Gastroesophageal sphincter (tissue), 4 donors: ENCODE results near the gene NCOA3. TPM values are rescaled to one million over a fixed set of nuclear protein-coding genes. Genes with fewer than 3 reads are reported as not detected.

Source experiments
- ATAC-seq: fragments of 150-250 bp; one replicate; pipeline ENCODE4 v1.9.1; 2016; ENCODE audit warnings: mild to moderate bottlenecking, moderate library complexity
- H3K27ac ChIP-seq, 4 donors: fragments of 200-600 bp; sonication (generic) in 3 of 4; 1 replicate in 3 of 4; 2 replicates in 1 of 4; pipeline ENCODE4 v1.5.1; 2016 to 2019
- H3K27me3 ChIP-seq: fragments of 200-600 bp; sonication (generic); one replicate; pipeline ENCODE4 v1.5.1; 2019
- H3K36me3 ChIP-seq, 2 donors: fragments of 200-600 bp; sonication (generic); one replicate each; pipeline ENCODE4 v1.5.1; 2019; ENCODE audit warnings: control low read depth in 1 of 2
- H3K4me1 ChIP-seq, 3 donors: fragments of 200-600 bp; sonication (generic); 1 replicate in 2 of 3; 2 replicates in 1 of 3; pipeline ENCODE4 v1.5.1; 2016 to 2019; ENCODE audit warnings: control low read depth in 2 of 3
- H3K4me3 ChIP-seq, 2 donors: fragments of 200-600 bp; sonication (generic); one replicate each; pipeline ENCODE4 v1.5.1; 2019; ENCODE audit warnings: mild to moderate bottlenecking in 1 of 2, moderate library complexity in 1 of 2
- H3K9me3 ChIP-seq, 3 donors: fragments of 200-600 bp; sonication (generic); one replicate each; pipeline ENCODE4 v1.5.1; 2017 to 2019; ENCODE audit warnings: control low read depth in 2 of 3
- EP300 ChIP-seq: sonication (generic); formaldehyde crosslinking; IDR thresholded peaks from one replicate; pipeline ENCODE4 v1.6.1; 2017; ENCODE audit warnings: antibody characterized with exemption, mild to moderate bottlenecking
- POLR2A ChIP-seq, 2 donors: fragments of 450-650 bp; IDR thresholded peaks; one replicate each; pipeline ENCODE4 v1.6.1; 2017; ENCODE audit warnings: antibody characterized with exemption in 2 of 2, mild to moderate bottlenecking in 2 of 2, moderate library complexity in 1 of 2
- POLR2AphosphoS5 ChIP-seq: sonication (generic); formaldehyde crosslinking; IDR thresholded peaks from one replicate; pipeline ENCODE4 v1.6.1; 2017; ENCODE audit warnings: antibody characterized with exemption
- WGBS, 2 donors: methylation state at CpG; one replicate each; pipeline ENCODE4 v1.1.5; 2018; ENCODE audit warnings: low coverage in 1 of 2; 5-methylcytosine and 5-hydroxymethylcytosine counted together
- total RNA-seq, 4 donors: library from RNA; depleted of rRNA; stranded (reverse); fragments of >200 nt; gene quantifications; one replicate each; pipeline ENCODE4 v1.1.0, GENCODE V29; 2016
- TF ChIP-seq, protein P1 (sequence below), 4 experiments: fragments of 200-600 bp in 2 of 4; fragments of 450-650 bp in 2 of 4; sonication (generic) in 1 of 4; IDR thresholded peaks; one replicate each; pipeline ENCODE4 v1.5.1; 2017 to 2019; ENCODE audit warnings: antibody characterized with exemption in 4 of 4, mild to moderate bottlenecking in 2 of 4, moderate library complexity in 2 of 4

Gene NCOA3
- total RNA-seq, 4 donors from 2014 or later: 28.8 to 44.5 (median 37.6) TPM

DNA sequence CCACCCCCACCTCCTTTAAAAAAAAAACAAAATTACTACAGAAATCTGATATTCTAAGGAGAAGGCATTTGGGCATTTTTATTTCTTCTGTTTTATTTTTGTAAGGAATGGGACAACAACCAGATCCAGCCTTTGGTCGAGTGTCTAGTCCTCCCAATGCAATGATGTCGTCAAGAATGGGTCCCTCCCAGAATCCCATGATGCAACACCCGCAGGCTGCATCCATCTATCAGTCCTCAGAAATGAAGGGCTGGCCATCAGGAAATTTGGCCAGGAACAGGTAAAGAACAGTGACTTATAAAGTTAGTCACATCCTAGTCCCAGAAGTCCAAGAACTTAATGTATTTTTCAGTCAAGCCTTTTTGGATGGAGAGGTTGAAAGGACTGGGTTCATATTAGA lies 150.6 kb downstream of the NCOA3 start:
- Histone ChIP-seq H3K4me1 (no peaks in the 10 kb centered on the region), H3K27ac (no peak overlapping the region), H3K36me3 (peaks cover 9 to 95% of the 10 kb centered on the region in 2 donors), H3K27me3 (no peaks in the 10 kb centered on the region), H3K9me3 (no peaks in the 10 kb centered on the region), H3K4me3 (no peak overlapping the region)
- ATAC-seq: no peak
- WGBS, 2 donors: 60 to 77% methylated on average over 2 to 3 of the region's 3 CpGs
- TF ChIP-seq, protein P1, sequence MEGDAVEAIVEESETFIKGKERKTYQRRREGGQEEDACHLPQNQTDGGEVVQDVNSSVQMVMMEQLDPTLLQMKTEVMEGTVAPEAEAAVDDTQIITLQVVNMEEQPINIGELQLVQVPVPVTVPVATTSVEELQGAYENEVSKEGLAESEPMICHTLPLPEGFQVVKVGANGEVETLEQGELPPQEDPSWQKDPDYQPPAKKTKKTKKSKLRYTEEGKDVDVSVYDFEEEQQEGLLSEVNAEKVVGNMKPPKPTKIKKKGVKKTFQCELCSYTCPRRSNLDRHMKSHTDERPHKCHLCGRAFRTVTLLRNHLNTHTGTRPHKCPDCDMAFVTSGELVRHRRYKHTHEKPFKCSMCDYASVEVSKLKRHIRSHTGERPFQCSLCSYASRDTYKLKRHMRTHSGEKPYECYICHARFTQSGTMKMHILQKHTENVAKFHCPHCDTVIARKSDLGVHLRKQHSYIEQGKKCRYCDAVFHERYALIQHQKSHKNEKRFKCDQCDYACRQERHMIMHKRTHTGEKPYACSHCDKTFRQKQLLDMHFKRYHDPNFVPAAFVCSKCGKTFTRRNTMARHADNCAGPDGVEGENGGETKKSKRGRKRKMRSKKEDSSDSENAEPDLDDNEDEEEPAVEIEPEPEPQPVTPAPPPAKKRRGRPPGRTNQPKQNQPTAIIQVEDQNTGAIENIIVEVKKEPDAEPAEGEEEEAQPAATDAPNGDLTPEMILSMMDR (IDR thresholded peaks at IDR 0.05): no peak
- TF ChIP-seq POLR2AphosphoS5 (no peak), POLR2A (IDR thresholded peaks at IDR 0.05) (no peak), EP300 (no peak)

GRCh38 chr20:47652794-47653193 lies 151.1 kb downstream of the NCOA3 start:
- TF ChIP-seq POLR2A (IDR thresholded peaks at IDR 0.05): no peak
- Histone ChIP-seq H3K4me3 (no peak overlapping the region), H3K9me3 (no peaks in the 10 kb centered on the region), H3K27ac (no peak overlapping the region), H3K4me1 (no peaks in the 10 kb centered on the region), H3K36me3 (peaks cover 9 to 96% of the 10 kb centered on the region in 2 donors), H3K27me3 (no peaks in the 10 kb centered on the region)
- WGBS, 2 donors: 100% methylated on average over 2 of the region's 2 CpGs
- ATAC-seq: no peak

- H3K9me3 ChIP-seq: no peaks in the 10 kb centered on the region
- no peak overlapping the region for H3K27ac ChIP-seq
- H3K27me3 ChIP-seq: no peaks in the 10 kb centered on the region
- TF ChIP-seq POLR2AphosphoS5: no peak
- H3K4me1 ChIP-seq: no peaks in the 10 kb centered on the region
- no peak overlapping the region for H3K4me3 ChIP-seq
- H3K36me3 ChIP-seq: peaks cover 9 to 96% of the 10 kb centered on the region in 2 donors
- WGBS, 2 donors: 64 to 74% methylated on average over 2 of the region's 2 CpGs
- ATAC-seq: no peak
Observed at GRCh38 chr20:47653869-47654268, 152.2 kb downstream of the NCOA3 start.

- Histone ChIP-seq H3K27me3 (no peaks in the 10 kb centered on the region), H3K27ac (no peak overlapping the region), H3K4me1 (no peaks in the 10 kb centered on the region), H3K4me3 (no peak overlapping the region), H3K9me3 (no peaks in the 10 kb centered on the region), H3K36me3 (peaks cover 9 to 96% of the 10 kb centered on the region in 2 donors)
- no peak for ATAC-seq
- WGBS, 2 donors: 100% methylated on average over 1 of the region's 1 CpG
- TF ChIP-seq EP300: no peak
- TF ChIP-seq, protein P1 (IDR thresholded peaks at IDR 0.05): no peak
- no peak for TF ChIP-seq POLR2AphosphoS5
- TF ChIP-seq POLR2A (IDR thresholded peaks at IDR 0.05): no peak
Observed at GRCh38 chr20:47654370-47654769, 152.7 kb downstream of the NCOA3 start.

DNA sequence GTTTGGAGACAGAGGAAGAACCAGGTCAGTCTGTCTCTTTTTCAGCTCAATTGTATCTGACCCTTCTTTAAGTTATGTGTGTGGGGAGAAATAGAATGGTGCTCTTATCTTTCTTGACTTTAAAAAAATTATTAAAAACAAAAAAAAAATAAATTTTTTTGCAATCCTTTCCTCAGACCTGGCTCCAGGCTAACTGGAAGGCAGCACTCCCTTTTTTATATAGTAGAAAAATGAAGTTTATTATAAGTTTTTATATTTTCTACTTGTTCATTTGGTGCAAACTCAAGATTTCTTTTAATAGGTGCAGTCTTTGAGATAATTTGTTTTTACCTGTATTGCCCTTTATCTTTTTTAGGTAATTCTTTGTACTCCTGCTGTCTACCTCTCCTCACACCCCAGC lies 153.9 kb downstream of the NCOA3 start:
- Histone ChIP-seq H3K27me3 (no peaks in the 10 kb centered on the region), H3K9me3 (no peaks in the 10 kb centered on the region), H3K27ac (no peak overlapping the region), H3K4me1 (peaks cover 0 to 5% (median 0%) of the 10 kb centered on the region in 3 donors), H3K36me3 (peaks cover 9 to 96% of the 10 kb centered on the region in 2 donors), H3K4me3 (no peak overlapping the region)
- TF ChIP-seq EP300 (no peak), POLR2AphosphoS5 (no peak), POLR2A (IDR thresholded peaks at IDR 0.05) (no peak)
- TF ChIP-seq, protein P1 (IDR thresholded peaks at IDR 0.05): no peak
- ATAC-seq: no peak

DNA sequence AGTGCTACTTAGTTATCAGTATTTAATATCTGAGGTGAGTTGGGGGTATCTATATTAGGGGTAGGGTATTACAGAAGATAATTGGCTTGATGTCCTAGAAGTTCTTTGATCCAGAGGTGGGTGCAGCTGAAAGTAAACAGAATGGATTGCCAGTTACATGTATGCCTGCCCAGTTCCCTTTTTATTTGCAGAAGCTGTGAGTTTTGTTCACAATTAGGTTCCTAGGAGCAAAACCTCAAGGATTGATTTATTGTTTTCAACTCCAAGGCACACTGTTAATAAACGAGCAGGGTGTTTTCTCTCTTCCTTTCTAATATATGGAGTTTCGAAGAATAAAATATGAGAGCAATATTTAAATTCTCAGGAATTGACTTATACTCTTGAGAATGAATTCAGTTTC lies 154.6 kb downstream of the NCOA3 start:
- H3K4me3 ChIP-seq: no peak overlapping the region
- TF ChIP-seq POLR2AphosphoS5 (no peak), EP300 (no peak), POLR2A (IDR thresholded peaks at IDR 0.05) (no peak)
- TF ChIP-seq, protein P1 (IDR thresholded peaks at IDR 0.05): no peak
- H3K27me3 ChIP-seq: no peaks in the 10 kb centered on the region
- H3K36me3 ChIP-seq: peaks cover 9 to 96% of the 10 kb centered on the region in 2 donors
- 66 to 75% methylated on average over 2 of the region's 2 CpGs for WGBS, 2 donors
- ATAC-seq: no peak
- no peaks in the 10 kb centered on the region for H3K9me3 ChIP-seq
- H3K27ac ChIP-seq: no peak overlapping the region
- H3K4me1 ChIP-seq: peaks cover 0 to 6% (median 0%) of the 10 kb centered on the region in 3 donors
